ENCODE results near the gene ELAVL3.

- TF ChIP-seq, protein P1, sequence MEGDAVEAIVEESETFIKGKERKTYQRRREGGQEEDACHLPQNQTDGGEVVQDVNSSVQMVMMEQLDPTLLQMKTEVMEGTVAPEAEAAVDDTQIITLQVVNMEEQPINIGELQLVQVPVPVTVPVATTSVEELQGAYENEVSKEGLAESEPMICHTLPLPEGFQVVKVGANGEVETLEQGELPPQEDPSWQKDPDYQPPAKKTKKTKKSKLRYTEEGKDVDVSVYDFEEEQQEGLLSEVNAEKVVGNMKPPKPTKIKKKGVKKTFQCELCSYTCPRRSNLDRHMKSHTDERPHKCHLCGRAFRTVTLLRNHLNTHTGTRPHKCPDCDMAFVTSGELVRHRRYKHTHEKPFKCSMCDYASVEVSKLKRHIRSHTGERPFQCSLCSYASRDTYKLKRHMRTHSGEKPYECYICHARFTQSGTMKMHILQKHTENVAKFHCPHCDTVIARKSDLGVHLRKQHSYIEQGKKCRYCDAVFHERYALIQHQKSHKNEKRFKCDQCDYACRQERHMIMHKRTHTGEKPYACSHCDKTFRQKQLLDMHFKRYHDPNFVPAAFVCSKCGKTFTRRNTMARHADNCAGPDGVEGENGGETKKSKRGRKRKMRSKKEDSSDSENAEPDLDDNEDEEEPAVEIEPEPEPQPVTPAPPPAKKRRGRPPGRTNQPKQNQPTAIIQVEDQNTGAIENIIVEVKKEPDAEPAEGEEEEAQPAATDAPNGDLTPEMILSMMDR (conservative IDR thresholded peaks at IDR 0.05; ENCODE audit: low read length) = no peak
- TF ChIP-seq EZH2phosphoT487 (IDR thresholded peaks at IDR 0.05; ENCODE audit: borderline replicate concordance) = no peak
These were observed 2.4 kb downstream of the ELAVL3 start for GRCh38 chr19:11478167-11479089.

Data from Loucy (cell line).